Activated T-helper 17 cell treated with anti-CD3 and anti-CD28 coated beads, Interleukin-2, amount 50 U/mL, for 72 hours (primary cell): ENCODE data around the gene ZNRF2. TPM values are rescaled to one million over a fixed set of nuclear protein-coding genes. Genes with fewer than 3 reads are reported as not detected.

Experiments used
- ATAC-seq: fragments of 150-1000 bp; cut with Tn5 transposase; replicated peaks from 2 replicates; pipeline ENCODE4 v1.10.0; 2021; ENCODE audit warnings: mild to moderate bottlenecking, moderate library complexity
- H3K27ac Mint-ChIP-seq: one replicate; pipeline ENCODE4 v1.8.0; 2022; ENCODE audit warnings: mixed read lengths
- H3K27me3 Mint-ChIP-seq: one replicate; pipeline ENCODE4 v1.8.0; 2022; ENCODE audit warnings: mixed read lengths
- H3K36me3 Mint-ChIP-seq: one replicate; pipeline ENCODE4 v1.8.0; 2022; ENCODE audit warnings: low read depth, mild to moderate bottlenecking, mixed read lengths
- H3K4me1 Mint-ChIP-seq: one replicate; pipeline ENCODE4 v1.8.0; 2022; ENCODE audit warnings: mixed read lengths
- H3K4me3 Mint-ChIP-seq: one replicate; pipeline ENCODE4 v1.8.0; 2022; ENCODE audit warnings: mild to moderate bottlenecking, mixed read lengths
- H3K9me3 Mint-ChIP-seq: one replicate; pipeline ENCODE4 v1.8.0; 2022; ENCODE audit warnings: mixed read lengths
- total RNA-seq, 2 donors: library from RNA; stranded (reverse); gene quantifications; one replicate each; pipeline ENCODE4 v1.2.3, GENCODE V29; 2022

Gene ZNRF2
- total RNA-seq, 2 donors from 2014 or later: 6.7 to 9.8 TPM

- Mint-ChIP-seq H3K9me3 (no peaks in the 10 kb centered on the region), H3K27me3 (no peaks in the 10 kb centered on the region), H3K36me3 (peaks cover 9% of the 10 kb centered on the region), H3K4me1 (peaks cover 47% of the 10 kb centered on the region), H3K4me3 (peak overlapping the region; percentile 65), H3K27ac (peak overlapping the region; percentile 26)
- peak; percentile 56 for ATAC-seq
Measured at GRCh38 chr7:30331338-30331737, 46.9 kb downstream of the ZNRF2 start.

- Mint-ChIP-seq H3K4me3 (no peak overlapping the region), H3K27me3 (no peaks in the 10 kb centered on the region), H3K27ac (no peak overlapping the region), H3K4me1 (peaks cover 43% of the 10 kb centered on the region), H3K9me3 (no peaks in the 10 kb centered on the region), H3K36me3 (no peaks in the 10 kb centered on the region)
- ATAC-seq: no peak
Measured at GRCh38 chr7:30332549-30332948, 48.2 kb downstream of the ZNRF2 start.

- peak; percentile 59 for ATAC-seq
Measured at GRCh38 chr7:30335763-30336487, 51.5 kb downstream of the ZNRF2 start.

GRCh38 chr7:30344513-30344912 lies 60.1 kb downstream of the ZNRF2 start:
- H3K4me1 Mint-ChIP-seq: peaks cover 35% of the 10 kb centered on the region
- peak overlapping the region; percentile 54 for H3K4me3 Mint-ChIP-seq
- no peaks in the 10 kb centered on the region for H3K27me3 Mint-ChIP-seq
- peaks cover 5% of the 10 kb centered on the region for H3K9me3 Mint-ChIP-seq
- H3K27ac Mint-ChIP-seq: peak overlapping the region; percentile 18
- ATAC-seq: no peak
- H3K36me3 Mint-ChIP-seq: no peaks in the 10 kb centered on the region

More at GRCh38 chr7:30335763-30336487, 51.5 kb downstream of the ZNRF2 start:
- Mint-ChIP-seq H3K4me3 (no peak overlapping the region), H3K4me1 (peaks cover 41% of the 10 kb centered on the region), H3K27me3 (no peaks in the 10 kb centered on the region), H3K36me3 (no peaks in the 10 kb centered on the region), H3K27ac (peak overlapping the region; percentile 44), H3K9me3 (peaks cover under 1% of the 10 kb centered on the region)

- Mint-ChIP-seq H3K27me3 (no peaks in the 10 kb centered on the region), H3K27ac (peak overlapping the region; percentile 94), H3K4me3 (peak overlapping the region; percentile 80), H3K36me3 (no peaks in the 10 kb centered on the region), H3K4me1 (peaks cover 28% of the 10 kb centered on the region), H3K9me3 (no peaks in the 10 kb centered on the region)
- ATAC-seq: peak; percentile 33
Measured at GRCh38 chr7:30347226-30348082, 63.1 kb downstream of the ZNRF2 start.

GRCh38 chr7:30348083-30348560 lies 63.7 kb downstream of the ZNRF2 start:
- Mint-ChIP-seq H3K27me3 (no peaks in the 10 kb centered on the region), H3K4me3 (peak overlapping the region; percentile 80), H3K27ac (peak overlapping the region; percentile 94), H3K36me3 (no peaks in the 10 kb centered on the region), H3K9me3 (no peaks in the 10 kb centered on the region), H3K4me1 (peaks cover 28% of the 10 kb centered on the region)
- ATAC-seq: peak; percentile 94

- peak overlapping the region; percentile 94 for H3K27ac Mint-ChIP-seq
- ATAC-seq: no peak
- peaks cover 27% of the 10 kb centered on the region for H3K4me1 Mint-ChIP-seq
- H3K4me3 Mint-ChIP-seq: peak overlapping the region; percentile 80
- H3K36me3 Mint-ChIP-seq: no peaks in the 10 kb centered on the region
- H3K9me3 Mint-ChIP-seq: no peaks in the 10 kb centered on the region
- no peaks in the 10 kb centered on the region for H3K27me3 Mint-ChIP-seq
Measured at GRCh38 chr7:30349170-30349569, 64.8 kb downstream of the ZNRF2 start.

- H3K4me3 Mint-ChIP-seq: peak overlapping the region; percentile 80
Measured at GRCh38 chr7:30349816-30350215, 65.4 kb downstream of the ZNRF2 start.

GRCh38 chr7:30351286-30351685 lies 66.9 kb downstream of the ZNRF2 start:
- peaks cover 4% of the 10 kb centered on the region for H3K36me3 Mint-ChIP-seq

More at GRCh38 chr7:30349816-30350215, 65.4 kb downstream of the ZNRF2 start:
- Mint-ChIP-seq H3K36me3 (no peaks in the 10 kb centered on the region), H3K4me1 (peaks cover 22% of the 10 kb centered on the region), H3K27ac (peak overlapping the region; percentile 94), H3K9me3 (no peaks in the 10 kb centered on the region), H3K27me3 (no peaks in the 10 kb centered on the region)
- ATAC-seq: no peak

GRCh38 chr7:30351724-30352123 lies 67.3 kb downstream of the ZNRF2 start:
- Mint-ChIP-seq H3K27ac (peak overlapping the region; percentile 14), H3K4me3 (peak overlapping the region; percentile 11), H3K36me3 (peaks cover 6% of the 10 kb centered on the region), H3K4me1 (peaks cover 8% of the 10 kb centered on the region), H3K9me3 (no peaks in the 10 kb centered on the region), H3K27me3 (no peaks in the 10 kb centered on the region)
- ATAC-seq: no peak

More at GRCh38 chr7:30351286-30351685, 66.9 kb downstream of the ZNRF2 start:
- ATAC-seq: no peak
- H3K27me3 Mint-ChIP-seq: no peaks in the 10 kb centered on the region
- H3K4me1 Mint-ChIP-seq: peaks cover 12% of the 10 kb centered on the region
- no peaks in the 10 kb centered on the region for H3K9me3 Mint-ChIP-seq
- no peak overlapping the region for H3K27ac Mint-ChIP-seq
- peak overlapping the region; percentile 11 for H3K4me3 Mint-ChIP-seq

GRCh38 chr7:30352169-30352568 lies 67.8 kb downstream of the ZNRF2 start:
- Mint-ChIP-seq H3K4me3 (peak overlapping the region; percentile 11), H3K27ac (peak overlapping the region; percentile 14), H3K4me1 (peaks cover 4% of the 10 kb centered on the region), H3K36me3 (peaks cover 10% of the 10 kb centered on the region), H3K9me3 (no peaks in the 10 kb centered on the region), H3K27me3 (no peaks in the 10 kb centered on the region)
- no peak for ATAC-seq

- no peak for ATAC-seq
- H3K36me3 Mint-ChIP-seq: peaks cover 20% of the 10 kb centered on the region
- H3K4me1 Mint-ChIP-seq: no peaks in the 10 kb centered on the region
- H3K4me3 Mint-ChIP-seq: no peak overlapping the region
- no peak overlapping the region for H3K27ac Mint-ChIP-seq
- H3K9me3 Mint-ChIP-seq: no peaks in the 10 kb centered on the region
- H3K27me3 Mint-ChIP-seq: no peaks in the 10 kb centered on the region
Measured at GRCh38 chr7:30353532-30353931, 69.1 kb downstream of the ZNRF2 start.

GRCh38 chr7:30353932-30354607 lies 69.7 kb downstream of the ZNRF2 start:
- ATAC-seq: no peak
- Mint-ChIP-seq H3K9me3 (no peaks in the 10 kb centered on the region), H3K27ac (no peak overlapping the region), H3K4me3 (no peak overlapping the region), H3K36me3 (peaks cover 23% of the 10 kb centered on the region), H3K4me1 (no peaks in the 10 kb centered on the region), H3K27me3 (no peaks in the 10 kb centered on the region)

- H3K4me3 Mint-ChIP-seq: no peak overlapping the region
Measured at GRCh38 chr7:30354791-30355190, 70.4 kb downstream of the ZNRF2 start.

More at GRCh38 chr7:30354791-30355190, 70.4 kb downstream of the ZNRF2 start:
- peaks cover 23% of the 10 kb centered on the region for H3K36me3 Mint-ChIP-seq
- ATAC-seq: no peak
- H3K4me1 Mint-ChIP-seq: no peaks in the 10 kb centered on the region
- H3K9me3 Mint-ChIP-seq: no peaks in the 10 kb centered on the region
- H3K27me3 Mint-ChIP-seq: no peaks in the 10 kb centered on the region
- no peak overlapping the region for H3K27ac Mint-ChIP-seq
